Hepatocyte (in vitro differentiated cells): ENCODE results near the gene MBTPS2. TPM values are rescaled to one million over a fixed set of nuclear protein-coding genes. Genes with fewer than 3 reads are reported as not detected.
"Not testable (repeated sequence)": the region's sequence is repeated elsewhere in the genome, so short reads cannot be mapped to it uniquely, and the experiment has no call there.

Source experiments
- DNase-seq: peaks from one replicate; pipeline ENCODE4 v3.0.0-alpha.2; 2016; ENCODE audit warnings: low spot score
- H2AFZ ChIP-seq: fragments of 200-600 bp; sonication (generic); 2 replicates; pipeline ENCODE4 v1.6.0; 2016; ENCODE audit warnings: antibody characterized with exemption, mild to moderate bottlenecking
- H3K27ac ChIP-seq: fragments of 200-600 bp; sonication (generic); 2 replicates; pipeline ENCODE4 v1.5.1; 2016; ENCODE audit warnings: mild to moderate bottlenecking
- H3K27me3 ChIP-seq: fragments of 200-600 bp; sonication (generic); 2 replicates; pipeline ENCODE4 v1.6.1; 2016
- H3K36me3 ChIP-seq: fragments of 200-600 bp; sonication (generic); replicated peaks from 2 replicates; pipeline ENCODE4 v1.5.1; 2016; ENCODE audit warnings: low read depth; ENCODE audit not compliant: insufficient read depth
- H3K4me1 ChIP-seq: fragments of 200-600 bp; sonication (generic); 2 replicates; pipeline ENCODE4 v1.5.1; 2016; ENCODE audit warnings: mild to moderate bottlenecking, moderate library complexity; ENCODE audit not compliant: insufficient read depth
- H3K4me2 ChIP-seq: fragments of 200-600 bp; sonication (generic); 2 replicates; pipeline ENCODE4 v1.6.0; 2016
- H3K4me3 ChIP-seq: fragments of 200-600 bp; sonication (generic); 2 replicates; pipeline ENCODE4 v1.5.1; 2016; ENCODE audit warnings: mild to moderate bottlenecking
- H3K79me2 ChIP-seq: fragments of 200-600 bp; sonication (generic); 2 replicates; pipeline ENCODE4 v1.6.0; 2017; ENCODE audit warnings: mild to moderate bottlenecking
- H3K9me2 ChIP-seq: fragments of 200-600 bp; sonication (generic); replicated peaks from 2 replicates; pipeline ENCODE4 v1.6.0; 2017; ENCODE audit warnings: mild to moderate bottlenecking; ENCODE audit not compliant: insufficient read depth
- H3K9me3 ChIP-seq: fragments of 200-600 bp; sonication (generic); 2 replicates; pipeline ENCODE4 v1.5.1; 2016; ENCODE audit warnings: low read depth, mild to moderate bottlenecking
- H4K20me1 ChIP-seq: fragments of 200-600 bp; sonication (generic); 2 replicates; pipeline ENCODE4 v1.6.0; 2016; ENCODE audit warnings: mild to moderate bottlenecking; ENCODE audit not compliant: insufficient read depth, poor library complexity, severe bottlenecking
- CTCF ChIP-seq: fragments of 200-600 bp; sonication (generic); IDR thresholded peaks from 2 replicates; pipeline ENCODE4 v1.5.1; 2016; ENCODE audit warnings: antibody characterized with exemption, mild to moderate bottlenecking; ENCODE audit not compliant: poor library complexity
- EZH2 ChIP-seq: fragments of 200-600 bp; sonication (generic); IDR thresholded peaks from 2 replicates; pipeline ENCODE4 v1.6.1; 2016; ENCODE audit warnings: antibody characterized with exemption, mild to moderate bottlenecking, borderline replicate concordance
- EZH2phosphoT487 ChIP-seq: fragments of 200-600 bp; sonication (generic); IDR thresholded peaks from one replicate; pipeline ENCODE4 v1.6.1; 2018; ENCODE audit warnings: antibody characterized with exemption, mild to moderate bottlenecking, low read depth, moderate library complexity; ENCODE audit not compliant: unreplicated experiment, severe bottlenecking
- WGBS: methylation state at CpG from one replicate; pipeline ENCODE4 v1.1.6; 2016; ENCODE audit warnings: low lambda C conversion rate; ENCODE audit errors: missing lambda C conversion rate; 5-methylcytosine and 5-hydroxymethylcytosine counted together
- polyA plus RNA-seq: library from polyadenylated mRNA; unstranded; fragments of >200 nt; fragmentation: Nextera tagmentation; extraction: Ambion mirVana; gene quantifications from 2 replicates; pipeline ENCODE4 v1.2.1, GENCODE V29; 2016
- total RNA-seq: library from RNA; depleted of rRNA; stranded (reverse); fragments of >200 nt; gene quantifications from 2 replicates; pipeline ENCODE4 v1.2.3, GENCODE V29; 2014

Gene MBTPS2
- total and polyA plus RNA-seq, 2 experiments from 2014 or later: 18.4 to 19.9 TPM

GRCh38 chrX:21873063-21873775, 33.8 kb downstream of the MBTPS2 start:
- no peak overlapping the region for H3K4me2 ChIP-seq
- DNase-seq: no peak
- TF ChIP-seq CTCF (no peak), EZH2 (no peak), EZH2phosphoT487 (no peak)
- H3K9me2 ChIP-seq: no peaks in the 10 kb centered on the region
- H3K4me1 ChIP-seq: no peaks in the 10 kb centered on the region
- H2AFZ ChIP-seq: no peak overlapping the region
- no peak overlapping the region for H3K27ac ChIP-seq
- no peaks in the 10 kb centered on the region for H3K79me2 ChIP-seq
- no peaks in the 10 kb centered on the region for H3K27me3 ChIP-seq
- 54% methylated on average over 4 of the region's 4 CpGs for WGBS
- no peaks in the 10 kb centered on the region for H3K9me3 ChIP-seq
- H3K36me3 ChIP-seq: no peaks in the 10 kb centered on the region
- H4K20me1 ChIP-seq: no peaks in the 10 kb centered on the region
- no peak overlapping the region for H3K4me3 ChIP-seq

GRCh38 chrX:21874182-21874581, 34.8 kb downstream of the MBTPS2 start:
- not testable (repeated sequence) for H3K79me2 ChIP-seq, H4K20me1 ChIP-seq, H3K4me3 ChIP-seq, DNase-seq, H3K9me3 ChIP-seq, H3K36me3 ChIP-seq, H2AFZ ChIP-seq, H3K9me2 ChIP-seq, H3K27ac ChIP-seq, H3K4me1 ChIP-seq, H3K27me3 ChIP-seq, H3K4me2 ChIP-seq
- 86% methylated on average over 3 of the region's 3 CpGs for WGBS

- H3K79me2 ChIP-seq: no peaks in the 10 kb centered on the region
- H3K27ac ChIP-seq: no peak overlapping the region
- no peaks in the 10 kb centered on the region for H3K9me2 ChIP-seq
- no peaks in the 10 kb centered on the region for H3K4me1 ChIP-seq
- no peaks in the 10 kb centered on the region for H3K36me3 ChIP-seq
- H3K9me3 ChIP-seq: no peaks in the 10 kb centered on the region
- 55% methylated on average over 1 of the region's 1 CpG for WGBS
- H3K27me3 ChIP-seq: no peaks in the 10 kb centered on the region
- no peak for TF ChIP-seq CTCF
- H4K20me1 ChIP-seq: no peaks in the 10 kb centered on the region
- DNase-seq: no peak
- H3K4me2 ChIP-seq: no peak overlapping the region
- no peak overlapping the region for H2AFZ ChIP-seq
- no peak overlapping the region for H3K4me3 ChIP-seq
Measured at GRCh38 chrX:21875013-21875412, 35.6 kb downstream of the MBTPS2 start.

GRCh38 chrX:21881881-21882574, 42.6 kb downstream of the MBTPS2 start:
- no peaks in the 10 kb centered on the region for H3K27me3 ChIP-seq
- H2AFZ ChIP-seq: no peak overlapping the region
- no peak overlapping the region for H3K27ac ChIP-seq
- H4K20me1 ChIP-seq: no peaks in the 10 kb centered on the region
- 75% methylated on average over 3 of the region's 3 CpGs for WGBS
- H3K79me2 ChIP-seq: no peaks in the 10 kb centered on the region
- no peaks in the 10 kb centered on the region for H3K4me1 ChIP-seq
- H3K4me3 ChIP-seq: no peak overlapping the region
- TF ChIP-seq EZH2phosphoT487 (no peak), CTCF (no peak), EZH2 (no peak)
- no peak for DNase-seq
- no peaks in the 10 kb centered on the region for H3K36me3 ChIP-seq
- H3K4me2 ChIP-seq: no peak overlapping the region
- no peaks in the 10 kb centered on the region for H3K9me3 ChIP-seq
- H3K9me2 ChIP-seq: no peaks in the 10 kb centered on the region
